Stimulated activated CD8-positive, alpha-beta memory T cell treated with anti-CD3 and anti-CD28 coated beads, Interleukin-12 subunit alpha, Interleukin-12 subunit beta, amount 100 ng/mL, for 24 hours (primary cell): ENCODE measurements around the gene SLC25A11.

Source experiments
- DNase-seq: peaks from one replicate; pipeline ENCODE4 v3.0.0-alpha.2; 2020; ENCODE audit errors: extremely low read depth

Gene SLC25A11

DNA sequence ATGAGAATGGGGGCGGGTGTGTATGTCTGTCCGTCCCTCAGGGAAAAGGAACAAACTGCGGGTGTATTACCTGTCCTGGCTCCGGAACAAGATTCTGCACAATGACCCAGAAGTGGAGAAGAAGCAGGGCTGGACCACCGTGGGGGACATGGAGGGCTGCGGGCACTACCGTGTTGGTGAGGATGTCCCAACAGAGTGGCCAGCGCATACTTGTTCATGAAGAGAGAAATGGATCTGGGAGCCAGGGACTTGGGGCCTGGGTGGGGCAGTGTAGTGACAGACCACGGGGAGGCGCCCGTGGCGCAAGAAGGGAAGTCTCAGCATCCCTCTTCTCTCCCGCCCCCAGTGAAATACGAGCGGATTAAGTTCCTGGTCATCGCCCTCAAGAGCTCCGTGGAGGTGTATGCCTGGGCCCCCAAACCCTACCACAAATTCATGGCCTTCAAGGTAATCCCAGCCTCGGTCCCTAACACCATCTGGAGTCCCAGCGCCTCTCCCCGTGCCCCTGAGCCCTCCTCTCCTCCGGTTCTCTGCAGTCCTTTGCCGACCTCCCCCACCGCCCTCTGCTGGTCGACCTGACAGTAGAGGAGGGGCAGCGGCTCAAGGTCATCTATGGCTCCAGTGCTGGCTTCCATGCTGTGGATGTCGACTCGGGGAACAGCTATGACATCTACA, 44.1 kb downstream of the SLC25A11 start:
- DNase-seq, result no peak

DNA sequence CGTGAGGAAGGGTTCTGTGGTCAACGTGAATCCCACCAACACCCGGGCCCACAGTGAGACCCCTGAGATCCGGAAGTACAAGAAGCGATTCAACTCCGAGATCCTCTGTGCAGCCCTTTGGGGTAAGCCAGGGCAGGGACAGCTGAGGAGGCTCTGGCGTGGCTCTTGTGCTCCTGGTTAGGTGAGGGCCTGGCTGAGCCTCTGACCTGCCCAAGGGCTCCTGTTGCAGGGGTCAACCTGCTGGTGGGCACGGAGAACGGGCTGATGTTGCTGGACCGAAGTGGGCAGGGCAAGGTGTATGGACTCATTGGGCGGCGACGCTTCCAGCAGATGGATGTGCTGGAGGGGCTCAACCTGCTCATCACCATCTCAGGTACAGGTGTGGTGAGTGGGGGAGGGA, 44.7 kb downstream of the SLC25A11 start:
- DNase-seq, result no peak

GRCh38 chr17:4893721-4894560, 45.9 kb downstream of the SLC25A11 start:
- DNase-seq, result no peak

DNA sequence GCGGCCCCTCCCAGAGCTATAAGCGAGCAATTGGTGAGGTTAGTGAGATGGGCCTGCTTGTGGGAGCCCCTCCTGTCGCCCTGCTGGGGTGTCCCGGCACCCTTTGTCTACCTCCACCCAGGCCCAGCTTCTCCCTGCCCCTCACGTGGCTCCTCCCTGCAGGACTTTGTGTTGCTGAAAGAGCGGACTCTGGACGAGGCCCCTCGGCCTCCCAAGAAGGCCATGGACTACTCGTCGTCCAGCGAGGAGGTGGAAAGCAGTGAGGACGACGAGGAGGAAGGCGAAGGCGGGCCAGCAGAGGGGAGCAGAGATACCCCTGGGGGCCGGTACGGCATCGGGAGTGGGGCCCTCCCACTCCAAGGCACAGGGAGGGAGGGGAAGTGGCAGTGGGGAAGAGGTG, 46.6 kb downstream of the SLC25A11 start:
- no peak for DNase-seq

GRCh38 chr17:4892499-4893221, 47.2 kb downstream of the SLC25A11 start:
- no peak for DNase-seq

DNA sequence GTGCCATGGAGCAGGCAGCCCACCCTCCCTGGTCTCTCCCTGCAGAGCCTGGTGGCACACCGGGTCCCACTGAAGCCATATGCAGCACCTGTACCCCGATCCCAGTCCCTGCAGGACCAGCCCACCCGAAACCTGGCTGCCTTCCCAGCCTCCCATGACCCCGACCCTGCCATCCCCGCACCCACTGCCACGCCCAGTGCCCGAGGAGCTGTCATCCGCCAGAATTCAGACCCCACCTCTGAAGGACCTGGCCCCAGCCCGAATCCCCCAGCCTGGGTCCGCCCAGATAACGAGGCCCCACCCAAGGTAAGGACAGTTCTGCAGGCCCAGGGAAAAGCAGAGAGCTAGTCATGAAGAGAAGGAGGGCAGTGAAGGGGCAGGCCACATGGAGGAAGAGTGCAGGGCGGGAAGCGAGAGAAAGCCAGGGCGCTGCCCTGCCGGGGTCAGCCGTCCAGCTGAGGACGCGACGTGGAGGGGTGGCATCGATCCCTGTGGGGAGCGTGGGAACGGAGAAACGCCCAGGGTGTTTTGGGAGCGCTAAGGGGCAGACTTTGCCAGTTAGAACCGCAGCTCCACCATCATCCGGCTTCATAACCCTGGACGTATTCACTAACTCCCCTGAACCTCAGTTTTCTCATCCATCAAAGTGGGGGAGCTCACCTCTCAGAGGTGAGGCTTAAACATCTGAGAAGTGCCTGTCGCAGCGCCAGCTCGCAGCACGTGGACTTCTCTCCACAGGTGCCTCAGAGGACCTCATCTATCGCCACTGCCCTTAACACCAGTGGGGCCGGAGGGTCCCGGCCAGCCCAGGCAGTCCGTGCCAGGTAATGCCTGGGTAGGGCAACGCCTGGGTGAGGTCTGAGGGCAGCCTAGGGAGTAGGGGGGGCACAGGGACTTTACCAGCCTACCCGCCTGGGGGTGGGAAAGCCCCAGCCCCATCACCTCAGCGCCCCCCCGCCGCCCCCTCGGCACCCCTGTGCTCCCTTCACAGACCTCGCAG, 48.1 kb downstream of the SLC25A11 start:
- no peak for DNase-seq

DNA sequence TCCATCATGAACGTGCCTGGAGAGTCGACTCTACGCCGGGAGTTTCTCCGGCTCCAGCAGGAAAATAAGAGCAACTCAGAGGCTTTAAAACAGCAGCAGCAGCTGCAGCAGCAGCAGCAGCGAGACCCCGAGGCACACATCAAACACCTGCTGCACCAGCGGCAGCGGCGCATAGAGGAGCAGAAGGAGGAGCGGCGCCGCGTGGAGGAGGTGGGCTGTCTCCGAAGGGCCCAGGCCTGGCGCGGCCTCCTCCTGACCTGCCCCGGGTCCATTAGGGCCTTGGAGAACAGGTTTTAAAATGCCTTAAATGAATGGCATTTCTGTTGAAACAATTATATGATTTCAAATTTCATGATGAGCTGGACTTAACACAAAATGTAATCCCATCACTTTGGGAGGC, 52.3 kb downstream of the SLC25A11 start:
- DNase-seq, result no peak
